ENCODE results near the gene PTPRE.

Gene PTPRE

GRCh38 chr10:127906548-127907377 lies at the start of gene PTPRE:
TSS of gene PTPRE (plus strand) at chr10:127907103. CDS start at chr10:128040882, 133,779 bp downstream.
- TF ChIP-seq, protein P1, sequence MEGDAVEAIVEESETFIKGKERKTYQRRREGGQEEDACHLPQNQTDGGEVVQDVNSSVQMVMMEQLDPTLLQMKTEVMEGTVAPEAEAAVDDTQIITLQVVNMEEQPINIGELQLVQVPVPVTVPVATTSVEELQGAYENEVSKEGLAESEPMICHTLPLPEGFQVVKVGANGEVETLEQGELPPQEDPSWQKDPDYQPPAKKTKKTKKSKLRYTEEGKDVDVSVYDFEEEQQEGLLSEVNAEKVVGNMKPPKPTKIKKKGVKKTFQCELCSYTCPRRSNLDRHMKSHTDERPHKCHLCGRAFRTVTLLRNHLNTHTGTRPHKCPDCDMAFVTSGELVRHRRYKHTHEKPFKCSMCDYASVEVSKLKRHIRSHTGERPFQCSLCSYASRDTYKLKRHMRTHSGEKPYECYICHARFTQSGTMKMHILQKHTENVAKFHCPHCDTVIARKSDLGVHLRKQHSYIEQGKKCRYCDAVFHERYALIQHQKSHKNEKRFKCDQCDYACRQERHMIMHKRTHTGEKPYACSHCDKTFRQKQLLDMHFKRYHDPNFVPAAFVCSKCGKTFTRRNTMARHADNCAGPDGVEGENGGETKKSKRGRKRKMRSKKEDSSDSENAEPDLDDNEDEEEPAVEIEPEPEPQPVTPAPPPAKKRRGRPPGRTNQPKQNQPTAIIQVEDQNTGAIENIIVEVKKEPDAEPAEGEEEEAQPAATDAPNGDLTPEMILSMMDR (IDR thresholded peaks at IDR 0.05; ENCODE audit: borderline replicate concordance, insufficient read depth, low read depth, low read length) = peak; percentile 66
- H3K4me3 ChIP-seq (ENCODE audit: low read depth, low read length) = no peak within 1 kb of the TSS

DNA sequence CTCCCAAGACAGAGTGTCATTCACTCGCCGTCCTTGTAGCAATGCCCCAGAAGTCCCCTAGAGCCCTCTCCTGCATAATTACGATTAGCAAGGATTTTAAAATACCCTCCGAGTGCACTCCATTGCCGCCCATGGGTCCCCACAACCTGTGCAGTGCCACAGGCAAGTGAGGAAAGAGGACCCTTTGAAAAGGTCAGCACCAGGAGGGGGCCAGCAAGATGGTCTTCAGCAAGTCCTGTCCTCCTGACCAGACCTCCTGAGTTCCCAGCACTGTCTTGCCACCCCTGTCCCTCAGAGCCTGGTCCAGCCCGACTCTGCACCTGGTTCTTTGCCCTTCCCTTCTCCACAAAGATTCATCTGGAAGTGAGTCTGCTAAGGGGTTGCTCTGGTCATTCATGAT lies 46.3 kb upstream of the PTPRE start:
- H3K4me3 ChIP-seq (ENCODE audit: low read depth, low read length) = no peak overlapping the region
- TF ChIP-seq, protein P1 (IDR thresholded peaks at IDR 0.05; ENCODE audit: borderline replicate concordance, insufficient read depth, low read depth, low read length) = no peak

GRCh38 chr10:127863231-127863825 lies 43.6 kb upstream of the PTPRE start:
- no peak overlapping the region for H3K4me3 ChIP-seq (ENCODE audit: low read depth, low read length)
- TF ChIP-seq, protein P1 (IDR thresholded peaks at IDR 0.05; ENCODE audit: borderline replicate concordance, insufficient read depth, low read depth, low read length) = no peak

GRCh38 chr10:127866276-127867013 lies 40.5 kb upstream of the PTPRE start:
- TF ChIP-seq, protein P1 (IDR thresholded peaks at IDR 0.05; ENCODE audit: borderline replicate concordance, insufficient read depth, low read depth, low read length) = no peak

GRCh38 chr10:127867805-127868204 lies 39.1 kb upstream of the PTPRE start:
- no peak overlapping the region for H3K4me3 ChIP-seq (ENCODE audit: low read depth, low read length)
- TF ChIP-seq, protein P1 (IDR thresholded peaks at IDR 0.05; ENCODE audit: borderline replicate concordance, insufficient read depth, low read depth, low read length) = no peak

More at GRCh38 chr10:127866276-127867013, 40.5 kb upstream of the PTPRE start:
- H3K4me3 ChIP-seq (ENCODE audit: low read depth, low read length) = no peak overlapping the region

- TF ChIP-seq, protein P1 (IDR thresholded peaks at IDR 0.05; ENCODE audit: borderline replicate concordance, insufficient read depth, low read depth, low read length) = no peak
- H3K4me3 ChIP-seq (ENCODE audit: low read depth, low read length) = no peak overlapping the region
Observed at GRCh38 chr10:127869329-127869728, 37.6 kb upstream of the PTPRE start.

Data from GM12875 (cell line).